HepG2 (cell line): ENCODE data around the gene MADD. TPM values are rescaled to one million over a fixed set of nuclear protein-coding genes. Genes with fewer than 3 reads are reported as not detected.

Experiments
- ATAC-seq: fragments of 200-7000 bp; cut with Tn5 transposase; 3 replicates; pipeline ENCODE4 v1.9.1; 2020; ENCODE audit warnings: mild to moderate bottlenecking, moderate library complexity
- BruUV-seq: library from RNA; stranded (reverse); fragments of 400-500 nt; replicated peaks from 2 replicates; lab custom pipeline; 2021; lab: Mats Ljungman, UMichigan
- CTCF ChIA-PET: fragments of 300-600 bp; formaldehyde crosslinking; extraction: SDS; loops from one replicate; lab custom pipeline; 2021; ENCODE audit warnings: low total read pairs, inconsistent platforms, low intra/inter-chr PET ratio; lab: Yijun Ruan, JAX
- POLR2A ChIA-PET: fragments of 350-600 bp; sonication (Branson Sonifier 250); formaldehyde crosslinking; loops from one replicate; lab custom pipeline; 2020; ENCODE audit warnings: antibody characterized with exemption, inconsistent platforms; lab: Yijun Ruan, JAX
- DNase-seq: peaks from one replicate; pipeline ENCODE4 v3.0.0-alpha.2; 2015; ENCODE audit warnings: low spot score
- FAIRE-seq: peaks from 3 replicates; lab custom pipeline; 2011; peaks lifted over from hg19 to GRCh38; lab: Jason Lieb, UNC
- H2AFZ ChIP-seq: one replicate; pipeline ENCODE4 v1.6.1; 2011; ENCODE audit warnings: low read length, inconsistent platforms
- H3K27ac ChIP-seq: fragments of 300-600 bp; 3 replicates; pipeline ENCODE4 v1.8.0; 2011; ENCODE audit warnings: mixed run types, mild to moderate bottlenecking, mixed read lengths, low read length, inconsistent platforms; ENCODE audit not compliant: insufficient read depth; ENCODE audit errors: extremely low read length
- H3K27me3 ChIP-seq, 2 experiments: fragments of 200-600 bp in 1 of 2; 2 replicates in 1 of 2; 3 replicates in 1 of 2; pipeline versions ENCODE4 v1.6.0 to v1.8.0; 2011; ENCODE audit warnings: low read length in 2 of 2, mild to moderate bottlenecking in 2 of 2, moderate library complexity in 2 of 2, inconsistent platforms in 1 of 2; ENCODE audit not compliant: insufficient read depth in 2 of 2, control insufficient read depth in 1 of 2
- H3K36me3 ChIP-seq, 2 experiments: fragments of 200-600 bp in 1 of 2; replicated peaks in 1 of 2; 2 replicates in 1 of 2; 3 replicates in 1 of 2; pipeline versions ENCODE4 v1.5.1 to v1.8.0; 2011; ENCODE audit warnings: low read length in 2 of 2, inconsistent platforms in 1 of 2; ENCODE audit not compliant: insufficient read depth in 2 of 2, control insufficient read depth in 1 of 2
- H3K4me1 ChIP-seq: 2 replicates; pipeline ENCODE4 v1.5.1; 2012; ENCODE audit warnings: low read length, inconsistent platforms; ENCODE audit not compliant: insufficient read depth
- H3K4me2 ChIP-seq: 2 replicates; pipeline ENCODE4 v1.6.0; 2011; ENCODE audit warnings: low read depth, low read length, inconsistent platforms
- H3K4me3 ChIP-seq, 3 experiments: fragments of 200-600 bp in 1 of 3; sonication (generic), shearing (Covaris generic) in 1 of 3; replicated peaks in 1 of 3; 2 replicates each; pipeline ENCODE4 v1.5.1; 2011 to 2016; ENCODE audit warnings: low read length in 3 of 3, inconsistent platforms in 2 of 3, low read depth in 2 of 3, mild to moderate bottlenecking in 2 of 3, control low read depth in 1 of 3, mixed read lengths in 1 of 3; ENCODE audit not compliant: insufficient read depth in 1 of 3
- H3K79me2 ChIP-seq: one replicate; pipeline ENCODE4 v1.6.1; 2011; ENCODE audit warnings: low read length, inconsistent platforms; ENCODE audit not compliant: insufficient read depth
- H3K9ac ChIP-seq: 2 replicates; pipeline ENCODE4 v1.6.0; 2011; ENCODE audit warnings: mild to moderate bottlenecking, low read depth, low read length, inconsistent platforms; ENCODE audit not compliant: insufficient read depth
- H3K9me3 ChIP-seq: 2 replicates; pipeline ENCODE4 v1.5.1; 2012; ENCODE audit warnings: mild to moderate bottlenecking, low read length
- H4K20me1 ChIP-seq: 2 replicates; pipeline ENCODE4 v1.6.0; 2011; ENCODE audit warnings: inconsistent platforms, mild to moderate bottlenecking, low read length, moderate library complexity; ENCODE audit not compliant: insufficient read depth
- ELF3 ChIP-seq: IDR thresholded peaks from 2 replicates; pipeline ENCODE4 v1.6.1; 2016; ENCODE audit warnings: missing genetic modification reagents, missing compliant biosample characterization
- MIER2 ChIP-seq: IDR thresholded peaks from 2 replicates; pipeline ENCODE4 v1.6.1; 2016; ENCODE audit warnings: missing biosample characterization, missing genetic modification reagents
- WGBS: methylation state at CpG from one replicate; pipeline ENCODE4 v1.1.6; 2017; ENCODE audit warnings: low lambda C conversion rate; 5-methylcytosine and 5-hydroxymethylcytosine counted together
- in situ Hi-C: cut with HindIII; loops from 2 replicates; pipeline ENCODE4 v1.10.0; 2017; ENCODE audit warnings: low pct_unique_long_range_greater_than_20kb; ENCODE audit not compliant: extremely low pct_ligation_motif_present
- intact Hi-C: fragments of 100-400 bp; cut with micrococcal nuclease; formaldehyde crosslinking; loops from one replicate; pipeline ENCODE4 v1.10.0; 2022; ENCODE audit not compliant: unreplicated experiment
- polyA plus RNA-seq, 8 experiments: library from polyadenylated mRNA; depleted of rRNA in 3 of 8; stranded (reverse) in 7 of 8; unstranded in 1 of 8; fragments of >200 nt; fragmentation: Illumina TruSeq in 4 of 8; extraction: Trizol in 4 of 8; gene quantifications; 2 replicates each; pipeline versions ENCODE4 v1.2.1 to v1.2.3, GENCODE V29; 2011 to 2016; ENCODE audit warnings: low read depth in 4 of 8, missing spikeins in 1 of 8, mixed read lengths in 1 of 8; ENCODE audit not compliant: insufficient read depth in 1 of 8
- total RNA-seq, 5 experiments: library from RNA; depleted of rRNA; stranded (reverse); fragments of >200 nt; fragmentation: Illumina TruSeq; extraction: Trizol; gene quantifications; 2 replicates each; pipeline ENCODE4 v1.2.3, GENCODE V29; 2016; ENCODE audit warnings: low read depth in 1 of 5
- TF ChIP-seq, protein P1 (sequence below), 2 experiments: IDR thresholded peaks; 2 replicates each; pipeline ENCODE4 v1.6.1; 2011 to 2012; ENCODE audit warnings: low read length in 2 of 2, borderline replicate concordance in 1 of 2, low read depth in 1 of 2, mild to moderate bottlenecking in 1 of 2, moderate library complexity in 1 of 2

The MADD gene
- total and polyA plus RNA-seq, 2 of the 13 experiments (the other 11 are each of a cell fraction or from before 2014, with no cell fraction given), result 18.0 to 29.2 TPM

DNA sequence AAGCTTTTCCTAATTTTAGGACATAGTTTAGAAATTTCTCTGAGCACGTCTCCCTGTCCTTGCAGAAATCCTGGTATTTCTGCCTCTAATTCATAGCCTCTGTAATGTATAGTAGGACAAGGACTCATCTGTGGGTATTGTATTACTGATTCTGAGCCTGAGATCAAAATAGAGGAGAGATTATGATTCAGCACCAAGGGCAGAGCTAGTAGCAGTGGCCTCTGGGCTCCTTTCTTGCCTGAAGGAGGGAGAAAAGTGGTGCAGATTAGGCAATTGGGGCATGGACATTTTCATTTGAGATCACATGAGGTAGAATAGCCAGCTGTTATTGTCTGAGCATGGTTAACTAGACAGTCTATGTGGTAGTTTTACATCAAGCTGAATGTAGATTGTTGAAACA lies 2.8 kb downstream of the MADD start:
- FAIRE-seq, result no peak
- POLR2A ChIA-PET, result interaction anchor here (1.1 kb wide), 1 partner anchor 15 kb away, joined by 3 read pairs; the partner anchor contains the start of gene NR1H3

More for the DNA sequence above, 2.8 kb downstream of the MADD start:
- H3K36me3 ChIP-seq, result peaks cover 15 to 40% of the 10 kb centered on the region in 2 experiments
- ATAC-seq (no peak), DNase-seq (no peak)
- in situ Hi-C loops, result no loop called here
- H3K27me3 ChIP-seq, result no peaks in the 10 kb centered on the region
- peaks cover 23% of the 10 kb centered on the region; the same call in 1 of the 2 replicates for H4K20me1 ChIP-seq
- peaks cover 44% of the 10 kb centered on the region for H3K79me2 ChIP-seq
- no peak overlapping the region for H3K27ac ChIP-seq
- intact Hi-C loops, result no loop called here
- no peak overlapping the region for H3K4me3 ChIP-seq
- H3K4me1 ChIP-seq, result peaks cover 40% of the 10 kb centered on the region
- CTCF ChIA-PET, result no interaction called here
- H3K4me2 ChIP-seq, result no peak overlapping the region
- BruUV-seq, result no TSS peak
- no peak overlapping the region for H2AFZ ChIP-seq
- TF ChIP-seq MIER2 (peak; percentile 83), ELF3 (no peak)
- TF ChIP-seq, protein P1, sequence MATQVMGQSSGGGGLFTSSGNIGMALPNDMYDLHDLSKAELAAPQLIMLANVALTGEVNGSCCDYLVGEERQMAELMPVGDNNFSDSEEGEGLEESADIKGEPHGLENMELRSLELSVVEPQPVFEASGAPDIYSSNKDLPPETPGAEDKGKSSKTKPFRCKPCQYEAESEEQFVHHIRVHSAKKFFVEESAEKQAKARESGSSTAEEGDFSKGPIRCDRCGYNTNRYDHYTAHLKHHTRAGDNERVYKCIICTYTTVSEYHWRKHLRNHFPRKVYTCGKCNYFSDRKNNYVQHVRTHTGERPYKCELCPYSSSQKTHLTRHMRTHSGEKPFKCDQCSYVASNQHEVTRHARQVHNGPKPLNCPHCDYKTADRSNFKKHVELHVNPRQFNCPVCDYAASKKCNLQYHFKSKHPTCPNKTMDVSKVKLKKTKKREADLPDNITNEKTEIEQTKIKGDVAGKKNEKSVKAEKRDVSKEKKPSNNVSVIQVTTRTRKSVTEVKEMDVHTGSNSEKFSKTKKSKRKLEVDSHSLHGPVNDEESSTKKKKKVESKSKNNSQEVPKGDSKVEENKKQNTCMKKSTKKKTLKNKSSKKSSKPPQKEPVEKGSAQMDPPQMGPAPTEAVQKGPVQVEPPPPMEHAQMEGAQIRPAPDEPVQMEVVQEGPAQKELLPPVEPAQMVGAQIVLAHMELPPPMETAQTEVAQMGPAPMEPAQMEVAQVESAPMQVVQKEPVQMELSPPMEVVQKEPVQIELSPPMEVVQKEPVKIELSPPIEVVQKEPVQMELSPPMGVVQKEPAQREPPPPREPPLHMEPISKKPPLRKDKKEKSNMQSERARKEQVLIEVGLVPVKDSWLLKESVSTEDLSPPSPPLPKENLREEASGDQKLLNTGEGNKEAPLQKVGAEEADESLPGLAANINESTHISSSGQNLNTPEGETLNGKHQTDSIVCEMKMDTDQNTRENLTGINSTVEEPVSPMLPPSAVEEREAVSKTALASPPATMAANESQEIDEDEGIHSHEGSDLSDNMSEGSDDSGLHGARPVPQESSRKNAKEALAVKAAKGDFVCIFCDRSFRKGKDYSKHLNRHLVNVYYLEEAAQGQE (IDR thresholded peaks at IDR 0.05; ENCODE audit: borderline replicate concordance in 1 of 2, low read depth in 1 of 2, low read length in 2 of 2), result peak; percentile 23 to 88
- H3K9me3 ChIP-seq, result no peaks in the 10 kb centered on the region
- WGBS, result 0% methylated on average over 1 of the region's 1 CpG
- no peak overlapping the region for H3K9ac ChIP-seq
